Mucosa of gallbladder (tissue), 1 donor: ENCODE data around the gene PUS10. TPM values are rescaled to one million over a fixed set of nuclear protein-coding genes. Genes with fewer than 3 reads are reported as not detected.
"Not testable (repeated sequence)": the region's sequence is repeated elsewhere in the genome, so short reads cannot be mapped to it uniquely, and the experiment has no call there.

ENCODE experiments used
- DNase-seq: peaks from one replicate; pipeline ENCODE4 v3.0.0-alpha.2; 2020; ENCODE audit warnings: low spot score
- total RNA-seq: library from RNA; stranded (reverse); gene quantifications from one replicate; pipeline ENCODE4 v1.2.1, GENCODE V29; 2021
- donor health status: DM: no; HTN: no; CAD: no.

The PUS10 gene
- total RNA-seq, 1 donor from 2014 or later = 11.5 TPM

DNA sequence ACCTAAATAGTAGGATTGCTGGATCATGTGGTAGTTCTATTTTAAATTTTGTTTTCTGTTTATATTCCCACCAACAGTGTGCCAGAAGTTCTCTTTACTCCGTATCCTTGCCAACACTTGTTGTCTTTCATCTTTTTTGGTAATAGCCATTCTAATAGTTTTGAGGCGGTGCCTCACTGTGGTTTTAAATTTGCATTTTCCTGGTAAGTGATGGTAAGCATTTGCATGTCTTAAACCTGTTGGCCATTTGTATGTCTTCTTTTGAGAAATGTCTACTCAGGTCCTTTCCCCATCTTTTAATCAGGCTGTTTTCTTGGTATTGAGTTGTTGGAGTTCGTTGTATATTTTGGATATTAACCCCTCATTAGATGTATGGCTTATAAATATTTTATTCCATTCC, 85.1 kb downstream of the PUS10 start:
- no peak for DNase-seq

DNA sequence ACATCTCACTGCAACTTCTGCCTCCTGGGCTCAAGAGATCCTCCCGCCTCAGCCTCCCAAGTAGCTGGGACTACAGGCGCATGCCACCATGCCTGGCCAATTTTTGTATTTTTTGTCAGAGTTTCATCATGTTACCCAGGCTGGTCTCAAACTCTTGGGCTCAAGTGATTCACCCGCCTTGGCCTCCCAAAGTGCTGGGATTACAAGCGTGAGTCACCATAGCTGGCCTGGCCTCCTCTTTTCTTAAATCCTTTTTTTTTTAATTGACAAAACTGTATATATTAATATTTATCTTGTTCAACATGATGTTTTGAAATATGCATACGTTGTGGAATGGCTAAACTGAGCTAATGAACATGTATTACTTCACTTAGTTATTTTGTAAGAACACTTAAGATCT, 86.0 kb downstream of the PUS10 start:
- DNase-seq = not testable (repeated sequence)

DNA sequence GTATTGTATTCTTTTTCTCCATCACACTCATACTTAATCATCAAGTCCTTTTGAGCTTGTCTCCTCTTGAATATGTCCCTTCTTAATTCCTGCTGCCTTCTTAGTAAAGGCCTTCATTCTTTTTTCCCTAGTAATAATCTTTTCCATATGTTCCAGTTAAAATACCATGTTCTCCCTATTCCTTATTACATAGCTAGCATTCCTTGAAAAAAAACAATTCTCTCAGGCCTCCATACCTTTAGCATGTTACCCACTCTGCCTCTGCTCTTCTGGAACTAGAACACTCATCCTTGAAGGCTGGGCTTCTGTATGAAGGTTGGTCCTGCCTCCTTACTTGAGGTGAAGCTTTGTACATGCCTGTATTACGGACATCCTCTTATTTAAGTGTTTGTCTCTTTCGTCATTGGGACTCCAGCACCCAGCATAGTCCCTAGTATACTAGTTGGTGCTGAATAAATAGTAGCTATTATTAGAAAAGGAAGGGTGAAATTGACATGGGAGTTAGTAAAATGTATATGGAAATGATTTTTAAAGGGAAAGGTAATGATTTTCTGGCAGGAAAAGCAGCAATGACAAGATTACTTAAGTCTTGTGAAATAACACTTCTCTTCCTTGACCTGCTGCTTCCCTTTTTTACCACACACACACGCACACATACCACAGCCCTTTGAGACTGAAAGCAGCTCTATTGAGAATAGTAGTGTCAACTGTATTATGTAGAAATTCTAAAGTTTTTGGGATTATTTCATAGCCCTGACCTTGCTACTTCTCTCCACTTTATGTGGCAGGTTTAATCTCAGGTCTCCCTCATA, 91.1 kb downstream of the PUS10 start:
- no peak for DNase-seq

DNA sequence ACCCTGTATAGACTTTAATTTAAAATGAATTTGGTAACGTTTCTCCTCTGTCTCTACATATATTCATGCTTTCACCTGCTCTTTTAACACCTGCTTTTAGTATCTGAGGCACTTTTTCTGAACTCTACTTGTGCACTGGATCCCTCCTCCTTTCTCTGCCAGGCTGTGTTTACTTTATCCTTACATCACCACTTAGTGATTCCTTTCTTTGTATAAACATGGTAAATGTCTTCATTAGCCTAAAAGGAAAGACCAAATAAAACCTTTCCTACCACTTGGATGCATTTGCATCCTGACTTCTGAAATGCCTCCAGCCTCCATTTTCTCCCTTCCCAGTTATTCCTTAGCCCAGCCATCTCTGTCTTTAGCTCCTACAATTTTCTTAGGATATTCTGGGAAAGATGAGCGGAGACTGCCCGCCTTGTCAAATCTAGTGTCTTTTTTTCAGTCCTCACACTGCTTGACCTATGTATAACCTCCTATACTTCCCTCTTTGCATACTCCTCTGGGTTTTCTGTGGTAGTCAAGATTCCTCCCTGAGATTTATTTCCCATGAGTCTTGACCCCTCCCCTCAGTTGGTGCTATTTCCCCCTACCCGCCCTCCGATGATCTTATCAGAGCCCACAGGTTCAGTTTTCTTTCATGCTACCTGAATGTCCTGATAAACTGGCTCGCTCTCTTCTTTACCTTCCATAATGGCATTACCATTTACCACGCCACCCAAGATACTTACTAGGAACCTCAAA, 91.9 kb downstream of the PUS10 start:
- DNase-seq = no peak

- DNase-seq = no peak
Measured at GRCh38 chr2:60907329-60907728, 110.7 kb downstream of the PUS10 start.

- no peak for DNase-seq
Measured at GRCh38 chr2:60906395-60906794, 111.7 kb downstream of the PUS10 start.

GRCh38 chr2:60905867-60906266, 112.2 kb downstream of the PUS10 start:
- not testable (repeated sequence) for DNase-seq

DNA sequence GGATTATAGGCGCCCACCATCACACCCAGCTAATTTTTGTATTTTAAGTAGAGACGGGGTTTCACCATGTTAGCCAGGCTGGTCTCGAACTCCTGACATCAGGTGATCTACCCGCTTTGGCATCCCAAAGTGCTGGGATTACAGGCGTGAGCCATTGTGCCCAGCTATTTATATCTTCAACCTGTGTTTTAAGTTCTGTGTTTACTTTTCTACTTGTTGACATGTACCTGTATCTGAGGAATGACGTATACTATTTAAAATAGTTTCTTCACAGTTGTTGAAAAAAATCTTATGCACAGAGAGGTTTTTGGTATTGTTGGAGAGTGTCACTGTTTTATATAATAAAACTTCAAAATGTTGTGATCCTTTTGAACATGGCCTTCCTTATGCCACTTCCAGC, 116.8 kb downstream of the PUS10 start:
- DNase-seq = not testable (repeated sequence)

GRCh38 chr2:60899892-60900249, 118.2 kb downstream of the PUS10 start:
- no peak for DNase-seq

- no peak for DNase-seq
Measured at GRCh38 chr2:60899230-60899891, 118.7 kb downstream of the PUS10 start.

DNA sequence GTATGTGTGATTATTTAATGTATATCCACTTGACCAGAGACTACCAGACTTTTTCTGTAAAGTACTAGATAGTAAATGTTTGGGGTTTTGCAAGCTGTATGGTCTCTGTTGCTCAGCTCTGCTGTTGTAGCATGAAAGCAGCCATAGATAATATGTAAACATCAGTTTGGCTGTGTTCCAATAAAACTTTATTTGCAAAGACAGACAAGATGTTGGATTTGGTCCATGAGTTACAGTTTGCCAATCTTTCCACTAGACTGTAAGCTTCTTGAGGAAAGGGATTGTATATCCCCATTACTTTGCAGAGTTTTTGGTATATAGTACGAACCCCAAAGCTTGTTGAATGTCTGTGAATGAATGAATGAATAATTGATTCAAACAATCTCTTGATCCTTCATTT, 119.5 kb downstream of the PUS10 start:
- no peak for DNase-seq

Other genes with a start within 250 kb of the PUS10 start
- gene REL, start 136.7 kb downstream of the PUS10 start, total RNA-seq = 14.0 TPM
- 36.1 TPM for gene PEX13, start 535 bp downstream of the PUS10 start, total RNA-seq
- gene SANBR, start 47.6 kb upstream of the PUS10 start, total RNA-seq = 9.4 TPM
- 17.2 TPM for gene C2orf74, start 143.9 kb upstream of the PUS10 start, total RNA-seq